Erythroblast (primary cell): ENCODE data around the gene ALDH1L2.

Source experiments
- GATA1 ChIP-seq: IDR thresholded peaks from 2 replicates; pipeline ENCODE4 v1.6.1; 2011; ENCODE audit warnings: low read depth, mild to moderate bottlenecking, control low read depth, low read length, moderate library complexity
- POLR2A ChIP-seq: IDR thresholded peaks from 2 replicates; pipeline ENCODE4 v1.6.1; 2011; ENCODE audit warnings: mild to moderate bottlenecking, low read length

DNA sequence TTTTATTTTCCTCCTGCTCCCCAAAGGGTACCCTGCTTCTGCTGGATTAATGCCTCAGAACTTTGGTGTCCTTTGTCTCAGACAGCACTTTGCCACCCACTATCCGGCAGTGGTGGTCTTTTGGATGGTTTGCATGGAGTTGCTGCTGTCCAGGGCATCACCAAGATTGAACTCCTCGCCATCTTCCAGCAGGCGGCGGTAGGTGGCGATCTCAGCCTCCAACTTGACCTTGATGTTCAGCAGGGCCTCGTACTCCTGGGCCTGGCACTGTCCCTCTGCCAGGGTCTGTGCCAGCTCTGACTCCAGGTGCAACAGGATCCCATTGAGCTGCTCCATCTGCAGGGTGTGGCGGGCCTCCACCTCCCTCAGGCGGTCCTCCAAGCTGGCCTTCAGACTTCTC, 107.6 kb downstream of the ALDH1L2 start:
- TF ChIP-seq POLR2A, result no peak
- TF ChIP-seq GATA1, result no peak
